Esophagus mucosa (tissue), 1 donor: ENCODE measurements around the gene DSP. TPM values are rescaled to one million over a fixed set of nuclear protein-coding genes. Genes with fewer than 3 reads are reported as not detected.

Experiments used
- ATAC-seq: fragments of 200-7000 bp; cut with Tn5 transposase; one replicate; pipeline ENCODE4 v1.9.1; 2020
- total RNA-seq: library from RNA; stranded (reverse); gene quantifications from one replicate; pipeline ENCODE4 v1.2.4, GENCODE V29; 2023
- donor health status: DM: yes; HTN: yes; CAD: no.

DSP gene
- total RNA-seq, 1 donor from 2014 or later: 1,306 TPM

- ATAC-seq: no peak
Observed at GRCh38 chr6:7594579-7595125, 53.2 kb downstream of the DSP start.

- no peak for ATAC-seq
Observed at GRCh38 chr6:7604003-7604402, 62.5 kb downstream of the DSP start.

GRCh38 chr6:7604506-7604905 is 63.0 kb downstream of the DSP start:
- no peak for ATAC-seq

GRCh38 chr6:7615611-7616383 is 74.3 kb downstream of the DSP start:
- ATAC-seq: peak; percentile 55

- peak; percentile 74 for ATAC-seq
Observed at GRCh38 chr6:7617801-7618764, 76.6 kb downstream of the DSP start.

- no peak for ATAC-seq
Observed at GRCh38 chr6:7621761-7622160, 80.3 kb downstream of the DSP start.

- no peak for ATAC-seq
Observed at GRCh38 chr6:7624796-7625710, 83.6 kb downstream of the DSP start.

GRCh38 chr6:7628479-7628878 is 87.0 kb downstream of the DSP start:
- ATAC-seq: no peak

GRCh38 chr6:7628909-7629308 is 87.4 kb downstream of the DSP start:
- no peak for ATAC-seq

GRCh38 chr6:7629321-7629720 is 87.8 kb downstream of the DSP start:
- ATAC-seq: no peak

GRCh38 chr6:7630792-7631191 is 89.3 kb downstream of the DSP start:
- ATAC-seq: no peak

GRCh38 chr6:7631466-7631865 is 90.0 kb downstream of the DSP start:
- ATAC-seq: no peak

- ATAC-seq: no peak
Observed at GRCh38 chr6:7632501-7633290, 91.2 kb downstream of the DSP start.

- ATAC-seq: no peak
Observed at GRCh38 chr6:7633361-7633760, 91.9 kb downstream of the DSP start.

- ATAC-seq: no peak
Observed at GRCh38 chr6:7636151-7636550, 94.7 kb downstream of the DSP start.

Other genes starting within 250 kb of the DSP start
- 110 TPM for gene SSR1, start 228.5 kb upstream of the DSP start, total RNA-seq
- 0.28 TPM for gene CAGE1, start 151.9 kb upstream of the DSP start, total RNA-seq
- 21.5 TPM for gene RIOK1, start 151.9 kb upstream of the DSP start, total RNA-seq
- gene SNRNP48, start 48.5 kb downstream of the DSP start, total RNA-seq: 6.4 TPM
- 0.60 TPM for gene BMP6, start 184.4 kb downstream of the DSP start, total RNA-seq